T follicular helper cell (primary cell): ENCODE data around the gene MANF.
"Not testable (repeated sequence)": the region's sequence is repeated elsewhere in the genome, so short reads cannot be mapped to it uniquely, and the experiment has no call there.

ENCODE experiments used
- DNase-seq: peaks from one replicate; pipeline ENCODE4 v3.0.0-alpha.2; 2020; ENCODE audit warnings: low read depth

Gene MANF

DNA sequence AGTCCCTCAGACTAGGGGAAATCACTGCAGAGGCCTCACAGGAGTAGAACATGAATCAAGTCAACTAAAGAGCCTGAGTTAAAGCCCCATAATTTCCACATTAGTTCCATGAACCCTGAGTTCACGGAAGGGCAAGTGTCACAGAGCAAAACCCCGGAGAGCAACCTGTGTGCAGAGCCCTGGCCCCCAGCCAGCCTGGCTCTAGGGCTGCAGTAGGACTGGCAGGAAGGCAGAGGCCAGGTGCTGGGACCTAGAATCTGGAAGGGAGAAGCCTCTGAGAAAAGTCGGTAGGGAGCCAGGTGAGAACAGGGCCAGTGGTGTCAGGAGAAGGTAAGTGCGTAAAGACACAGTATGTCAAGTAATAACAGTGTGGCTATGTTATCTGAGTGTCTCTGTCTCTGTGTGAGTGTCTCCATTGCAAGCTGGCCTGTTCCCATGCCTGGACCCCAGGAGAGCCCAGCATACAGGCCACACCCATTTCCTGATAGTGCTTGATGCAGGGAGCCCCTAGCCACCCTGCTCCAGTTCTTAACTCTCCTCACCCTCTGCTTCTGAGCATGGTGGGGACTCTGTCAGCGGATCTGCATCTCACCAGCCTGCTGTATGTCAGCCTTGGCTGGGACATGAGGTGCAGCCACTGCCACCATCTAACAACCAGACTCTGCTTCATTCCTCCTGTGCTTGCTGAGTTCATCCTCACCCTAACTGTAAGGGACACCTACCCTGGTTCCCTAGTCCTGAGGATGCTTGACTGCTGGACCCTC, 11.3 kb upstream of the MANF start:
- no peak for DNase-seq

GRCh38 chr3:51374456-51374855, 10.6 kb upstream of the MANF start:
- DNase-seq = no peak

DNA sequence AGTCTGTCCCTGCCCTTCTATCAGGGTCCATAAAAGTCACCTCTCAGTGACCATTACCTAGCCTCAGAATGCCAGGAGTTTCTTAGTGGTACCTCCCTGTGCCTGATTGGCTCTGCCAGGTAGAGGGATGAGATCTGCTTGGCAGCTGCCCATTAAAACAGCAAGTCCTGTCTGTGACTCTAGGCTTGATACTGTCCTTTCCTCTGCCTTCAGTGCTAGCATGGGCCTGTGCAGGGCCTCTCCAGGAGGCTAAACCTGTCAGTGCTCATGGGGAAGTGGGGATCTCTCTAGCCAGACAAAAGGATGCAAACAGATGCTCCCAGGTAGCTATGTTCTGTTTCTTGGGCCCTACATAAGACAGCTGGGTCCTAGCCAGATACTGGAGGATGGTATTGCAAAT, 10.0 kb upstream of the MANF start:
- DNase-seq = no peak

- no peak for DNase-seq
Observed at GRCh38 chr3:51375571-51375970, 9.5 kb upstream of the MANF start.

- DNase-seq = no peak
Observed at GRCh38 chr3:51378065-51378464, 7.0 kb upstream of the MANF start.

GRCh38 chr3:51378726-51379125, 6.4 kb upstream of the MANF start:
- no peak for DNase-seq

DNA sequence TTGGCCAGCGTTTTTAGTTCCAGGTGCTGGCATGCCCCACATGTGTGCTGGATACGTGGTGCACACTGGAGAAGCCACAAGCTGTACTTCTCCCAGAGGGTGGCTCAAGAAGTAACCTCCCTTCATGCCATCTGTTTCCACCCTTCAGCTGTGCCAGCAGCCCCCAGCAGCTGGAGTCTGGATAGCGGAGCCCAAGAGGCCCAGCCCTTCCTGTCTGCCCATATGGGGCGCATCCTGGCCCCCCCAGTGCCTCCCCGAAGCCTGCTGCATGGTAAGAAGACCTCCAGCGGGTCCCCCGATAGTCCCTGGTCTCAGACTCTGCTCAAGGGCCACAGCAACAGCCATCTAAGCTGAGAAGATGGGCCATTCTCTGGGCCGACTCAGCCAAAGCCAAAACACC, 5.8 kb upstream of the MANF start:
- DNase-seq = no peak

GRCh38 chr3:51379746-51380455, 5.2 kb upstream of the MANF start:
- no peak for DNase-seq

DNA sequence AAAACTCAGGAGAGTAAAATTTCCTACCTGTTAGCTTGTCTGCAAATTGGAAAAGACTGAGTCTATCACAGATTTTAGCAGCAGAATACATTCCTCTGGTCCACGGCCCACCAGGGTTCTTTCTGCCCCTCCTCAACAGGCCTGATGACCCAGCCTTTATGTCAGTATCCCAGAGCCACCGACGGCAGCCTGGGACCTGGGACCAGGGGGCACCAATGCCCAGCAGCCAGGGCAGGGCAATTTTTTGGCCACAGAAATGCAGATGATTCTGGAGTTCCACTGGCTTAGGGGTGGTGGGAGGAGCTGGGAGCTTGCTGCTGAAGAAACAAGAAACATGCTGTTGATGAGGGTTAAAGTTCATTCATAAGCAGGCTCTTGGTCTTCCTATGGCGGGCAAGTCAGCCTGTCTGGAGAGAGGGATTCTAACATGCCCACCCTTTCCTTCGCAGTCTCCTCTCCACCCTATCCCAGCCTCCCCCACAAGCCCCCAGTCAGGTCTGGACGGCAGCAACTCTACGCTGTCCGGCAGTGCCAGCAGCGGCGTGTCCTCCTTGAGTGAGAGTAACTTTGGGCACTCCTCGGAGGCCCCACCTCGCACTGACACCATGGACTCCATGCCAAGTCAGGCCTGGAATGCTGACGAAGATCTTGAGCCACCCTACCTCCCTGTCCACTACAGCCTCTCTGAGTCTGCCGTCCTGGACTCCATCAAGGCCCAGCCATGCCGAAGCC, 4.3 kb upstream of the MANF start:
- no peak for DNase-seq

GRCh38 chr3:51381333-51381705, 3.8 kb upstream of the MANF start:
- DNase-seq = no peak

DNA sequence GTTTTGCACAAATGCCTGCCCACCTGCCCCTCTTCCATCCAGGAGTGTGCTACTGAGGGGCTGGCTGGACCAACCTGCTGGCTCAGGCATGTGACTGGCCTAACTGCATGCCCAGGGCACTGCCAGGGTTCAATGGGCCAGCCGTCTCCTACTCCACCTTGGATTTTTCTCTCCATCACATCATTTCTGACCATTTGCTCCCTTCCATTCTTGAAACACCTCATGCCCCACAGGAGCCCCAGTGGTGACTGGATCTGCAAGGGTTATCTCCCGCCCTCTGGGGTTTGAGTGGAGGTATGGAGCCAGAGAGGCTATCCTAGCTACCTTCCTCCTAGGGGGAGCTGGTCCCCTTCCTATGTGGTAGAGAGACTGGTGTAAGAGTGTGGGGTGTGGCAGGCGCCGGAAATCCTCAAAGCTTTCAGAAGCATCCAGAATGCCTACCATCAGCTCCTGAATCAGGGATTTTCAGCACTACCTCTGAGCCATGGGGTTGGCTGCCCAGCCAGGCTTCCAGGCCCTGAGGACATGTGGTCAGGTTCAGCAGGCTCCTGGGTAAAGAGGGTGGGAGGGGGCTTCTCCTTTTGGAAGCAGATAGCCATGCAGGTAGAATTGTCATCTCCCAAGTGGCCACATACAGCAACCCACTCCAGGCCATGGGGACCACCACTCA, 2.9 kb upstream of the MANF start:
- DNase-seq = no peak

- DNase-seq = no peak
Observed at GRCh38 chr3:51382947-51383578, 2.0 kb upstream of the MANF start.

DNA sequence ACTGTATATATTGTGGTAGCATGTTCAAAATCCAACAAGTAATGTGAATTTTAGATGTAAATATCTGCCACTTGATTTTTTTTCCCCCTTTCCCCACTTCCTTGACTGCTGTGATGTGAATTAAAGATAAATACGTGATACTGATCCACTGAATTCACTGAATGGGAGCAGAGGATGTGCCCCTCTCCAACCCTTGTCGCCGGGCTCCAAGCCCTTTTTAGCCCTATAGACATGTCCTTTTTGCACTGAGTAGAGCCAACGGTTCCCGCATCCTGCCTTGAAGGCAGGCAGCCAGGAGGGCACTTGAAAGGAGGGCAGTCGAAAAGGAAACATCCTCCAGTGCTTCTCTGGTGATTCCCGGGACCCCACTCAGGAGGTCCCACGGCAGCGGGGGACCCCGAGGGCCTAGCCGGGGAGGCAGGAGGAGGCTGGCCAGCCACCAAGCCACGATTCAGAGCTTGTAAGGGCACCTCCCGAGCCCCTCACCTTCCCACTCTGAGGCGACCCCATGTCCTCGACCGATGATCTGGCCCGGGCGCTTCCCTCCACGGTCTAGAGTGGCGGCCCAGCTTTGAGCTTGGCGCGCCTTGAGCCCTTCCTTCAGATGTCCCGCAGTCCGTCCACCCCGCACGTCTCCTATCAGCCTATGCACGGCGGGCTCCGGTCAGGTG, 901 bp upstream of the MANF start:
- DNase-seq = no peak

DNA sequence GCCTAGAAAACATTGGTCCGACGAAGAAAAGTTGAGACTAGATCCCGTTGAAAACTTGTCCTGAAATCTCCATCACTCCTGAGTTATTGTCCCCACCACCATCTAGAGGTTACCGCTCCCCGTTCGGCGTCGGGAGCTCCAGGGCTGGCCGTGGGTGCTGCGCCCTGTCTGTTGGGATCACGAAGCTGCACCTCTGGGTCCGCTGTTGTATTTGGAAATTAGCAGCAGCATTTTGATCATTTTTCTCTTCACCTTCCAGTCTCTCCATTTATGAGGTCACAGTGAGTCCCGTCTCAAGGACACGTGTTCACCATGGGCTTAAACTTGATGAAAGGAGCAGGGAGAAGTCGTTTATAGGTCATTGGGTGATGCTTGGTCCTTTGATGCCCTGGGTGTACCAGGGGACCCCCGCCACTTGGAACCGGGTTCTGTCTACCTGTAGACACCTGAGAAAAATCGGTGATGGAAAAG, 565 bp downstream of the MANF start:
- DNase-seq = no peak

- no peak for DNase-seq
Observed at GRCh38 chr3:51386159-51386851, 1.2 kb downstream of the MANF start.

GRCh38 chr3:51386852-51387229, 1.8 kb downstream of the MANF start:
- DNase-seq = no peak

DNA sequence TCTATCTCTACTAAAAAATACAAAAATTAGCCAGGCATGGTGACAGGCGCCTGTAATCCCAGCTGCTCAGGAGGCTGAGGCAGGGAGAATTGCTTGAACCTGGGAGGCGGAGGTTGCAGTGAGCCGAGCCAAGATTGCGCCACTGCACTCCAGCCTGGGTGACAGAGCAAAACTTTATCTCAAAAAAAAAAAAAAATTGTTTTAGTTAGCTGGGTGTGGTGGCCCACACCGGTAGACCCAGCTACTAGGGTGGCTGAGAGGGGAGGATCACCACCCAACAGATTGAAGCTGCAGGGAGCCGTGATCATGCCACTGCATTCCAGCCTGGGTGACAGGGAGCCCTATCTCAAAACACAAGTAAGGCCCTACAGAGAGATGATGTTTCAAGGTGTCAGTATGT, 2.2 kb downstream of the MANF start:
- not testable (repeated sequence) for DNase-seq

DNA sequence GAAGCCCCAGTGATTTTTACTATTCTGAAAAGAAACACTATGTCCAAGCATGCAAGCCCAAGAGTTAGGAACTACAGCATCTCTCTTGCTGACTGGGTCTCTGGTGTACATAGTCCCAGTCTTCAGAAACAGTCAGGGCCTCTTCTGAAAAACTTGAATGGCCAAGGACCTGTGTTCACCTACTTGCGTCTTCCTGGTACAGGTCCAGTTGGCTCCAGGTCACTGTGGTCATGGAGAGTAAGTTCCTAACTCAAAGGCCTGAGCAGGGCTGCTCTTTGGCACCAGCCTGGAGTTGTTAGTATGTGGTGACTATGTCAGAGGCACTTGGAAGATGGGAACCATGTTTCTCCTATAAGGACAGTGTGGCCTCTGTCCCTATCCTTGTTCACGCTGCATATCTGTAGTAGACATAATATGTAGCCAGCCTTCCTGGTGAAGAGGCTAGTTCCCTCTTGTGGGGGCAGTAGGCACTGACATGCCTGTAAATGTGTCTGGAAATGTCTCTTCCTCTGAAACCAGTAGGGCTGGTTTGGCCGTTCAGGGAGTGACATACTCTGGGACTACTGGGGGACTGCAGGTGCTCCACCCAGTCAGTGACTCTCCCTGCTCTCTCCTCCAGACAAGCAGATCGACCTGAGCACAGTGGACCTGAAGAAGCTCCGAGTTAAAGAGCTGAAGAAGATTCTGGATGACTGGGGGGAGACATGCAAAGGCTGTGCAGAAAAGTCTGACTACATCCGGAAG, 3.4 kb downstream of the MANF start:
- no peak for DNase-seq

DNA sequence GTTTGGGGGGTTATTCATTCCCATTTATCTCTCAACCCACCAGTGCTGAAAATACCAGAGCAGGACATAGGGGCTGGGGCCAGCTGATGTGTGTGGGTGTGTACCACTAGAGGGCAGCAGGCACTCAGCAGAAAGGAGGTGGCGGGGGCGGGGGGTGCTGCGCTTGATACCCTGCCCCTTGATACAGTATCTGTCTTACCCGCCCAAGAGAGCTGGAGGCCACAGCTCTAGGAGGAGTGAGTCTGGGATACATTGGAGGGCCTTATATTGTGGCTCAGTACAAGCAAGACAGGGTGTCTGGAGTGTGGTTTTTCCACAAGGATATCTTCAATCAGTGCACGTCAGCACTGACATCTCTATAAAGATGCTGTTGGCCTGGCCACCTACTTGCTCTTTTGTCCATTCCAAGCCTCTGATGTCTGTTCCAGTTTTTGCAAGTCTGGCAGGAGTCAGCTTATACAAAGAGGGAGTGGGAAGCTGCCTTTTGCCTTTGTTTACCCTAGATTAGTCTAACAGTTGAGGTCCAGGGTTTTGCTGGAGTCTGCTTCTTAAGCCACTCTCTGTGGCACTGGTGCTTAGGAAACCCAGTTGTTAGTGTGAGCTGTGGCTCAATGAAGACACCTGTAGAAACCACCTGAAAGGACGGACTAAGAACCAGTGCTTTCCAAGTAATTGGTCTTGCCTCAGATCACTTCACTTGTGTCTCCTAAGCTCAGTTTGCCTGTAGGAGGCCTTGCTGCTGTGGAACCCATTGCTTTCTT, 4.5 kb downstream of the MANF start:
- DNase-seq = peak; percentile 44
